ENCODE data around the gene PRSS56.
A peak's percentile ranks its signal among the peaks of the same experiment; 100 is the strongest.

Gene PRSS56

DNA sequence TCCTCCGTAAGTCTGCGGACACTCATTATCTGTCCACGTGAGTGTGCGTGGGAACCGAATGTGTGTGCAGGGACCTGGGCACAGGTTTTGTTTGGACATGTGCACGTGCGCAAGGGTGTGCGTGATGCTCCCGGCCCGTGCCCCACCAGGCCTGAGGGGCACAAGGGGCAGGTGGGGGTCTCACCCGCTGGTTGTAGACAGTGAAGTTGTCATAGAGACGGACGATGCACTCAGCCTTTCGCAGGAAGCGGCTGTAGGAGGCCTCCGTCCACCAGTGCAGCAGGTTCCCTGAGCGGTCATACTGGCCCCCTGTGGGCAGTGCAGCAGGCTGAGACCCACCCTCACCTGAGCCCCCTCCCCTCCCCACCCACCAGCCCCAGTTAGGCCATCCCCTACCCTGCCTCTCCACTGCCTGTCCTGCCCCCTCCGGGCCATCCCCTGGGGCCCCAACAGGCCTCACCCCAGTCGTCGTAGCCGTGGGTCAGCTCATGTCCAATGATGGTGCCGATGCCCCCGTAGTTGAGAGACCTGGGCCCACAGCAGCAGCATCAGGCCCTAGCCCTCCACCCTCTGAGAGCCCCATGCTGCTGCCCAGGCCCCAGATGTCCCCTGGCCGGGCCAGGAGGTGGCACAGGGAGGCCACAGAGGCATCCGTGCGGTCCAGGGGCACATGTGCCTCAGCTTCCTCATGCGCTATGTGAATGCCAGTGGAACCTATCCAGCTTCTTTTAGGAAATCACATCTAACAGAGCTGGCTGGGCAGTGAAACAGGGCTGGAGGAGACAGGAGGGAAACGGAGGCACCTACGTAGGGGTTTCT is 38.7 kb upstream of the PRSS56 start:
- Histone ChIP-seq H3K36me3 (ENCODE audit: low read depth) (no peaks in the 10 kb centered on the region), H3K27me3 (ENCODE audit: insufficient read depth, poor library complexity, severe bottlenecking) (peaks cover 27% of the 10 kb centered on the region), H3K27ac (ENCODE audit: poor library complexity, severe bottlenecking) (no peak overlapping the region), H3K9me3 (ENCODE audit: severe bottlenecking) (no peaks in the 10 kb centered on the region), H3K4me3 (ENCODE audit: severe bottlenecking) (no peak overlapping the region), H3K4me1 (ENCODE audit: insufficient read depth, poor library complexity, severe bottlenecking) (no peaks in the 10 kb centered on the region)
- DNase-seq (ENCODE audit: low spot score) (peak; percentile 42), ATAC-seq (ENCODE audit: low read depth) (no peak)
- no peak for TF ChIP-seq CTCF (IDR thresholded peaks at IDR 0.05; ENCODE audit: poor library complexity, severe bottlenecking)

- no peak for TF ChIP-seq CTCF (IDR thresholded peaks at IDR 0.05; ENCODE audit: poor library complexity, severe bottlenecking)
Observed at GRCh38 chr2:232482301-232483238, 37.6 kb upstream of the PRSS56 start.

GRCh38 chr2:232483311-232483922 is 36.8 kb upstream of the PRSS56 start:
- ATAC-seq (ENCODE audit: low read depth) (no peak), DNase-seq (ENCODE audit: low spot score) (peak; percentile 39)
- no peak overlapping the region for H3K27ac ChIP-seq (ENCODE audit: poor library complexity, severe bottlenecking)
- H3K27me3 ChIP-seq (ENCODE audit: insufficient read depth, poor library complexity, severe bottlenecking), result peaks cover 42% of the 10 kb centered on the region
- TF ChIP-seq CTCF (IDR thresholded peaks at IDR 0.05; ENCODE audit: poor library complexity, severe bottlenecking), result no peak
- no peaks in the 10 kb centered on the region for H3K9me3 ChIP-seq (ENCODE audit: severe bottlenecking)
- no peaks in the 10 kb centered on the region for H3K4me1 ChIP-seq (ENCODE audit: insufficient read depth, poor library complexity, severe bottlenecking)
- H3K4me3 ChIP-seq (ENCODE audit: severe bottlenecking), result no peak overlapping the region
- H3K36me3 ChIP-seq (ENCODE audit: low read depth), result no peaks in the 10 kb centered on the region

More at GRCh38 chr2:232482301-232483238, 37.6 kb upstream of the PRSS56 start:
- Histone ChIP-seq H3K4me3 (ENCODE audit: severe bottlenecking) (no peak overlapping the region), H3K27me3 (ENCODE audit: insufficient read depth, poor library complexity, severe bottlenecking) (peaks cover 36% of the 10 kb centered on the region), H3K36me3 (ENCODE audit: low read depth) (no peaks in the 10 kb centered on the region), H3K9me3 (ENCODE audit: severe bottlenecking) (no peaks in the 10 kb centered on the region), H3K4me1 (ENCODE audit: insufficient read depth, poor library complexity, severe bottlenecking) (no peaks in the 10 kb centered on the region), H3K27ac (ENCODE audit: poor library complexity, severe bottlenecking) (no peak overlapping the region)
- no peak for ATAC-seq (ENCODE audit: low read depth)
- DNase-seq (ENCODE audit: low spot score), result peak; percentile 54

GRCh38 chr2:232483923-232484627 is 36.1 kb upstream of the PRSS56 start:
- TF ChIP-seq CTCF (IDR thresholded peaks at IDR 0.05; ENCODE audit: poor library complexity, severe bottlenecking), result no peak
- Histone ChIP-seq H3K27me3 (ENCODE audit: insufficient read depth, poor library complexity, severe bottlenecking) (peaks cover 49% of the 10 kb centered on the region), H3K36me3 (ENCODE audit: low read depth) (no peaks in the 10 kb centered on the region), H3K4me1 (ENCODE audit: insufficient read depth, poor library complexity, severe bottlenecking) (no peaks in the 10 kb centered on the region), H3K27ac (ENCODE audit: poor library complexity, severe bottlenecking) (no peak overlapping the region), H3K4me3 (ENCODE audit: severe bottlenecking) (no peak overlapping the region), H3K9me3 (ENCODE audit: severe bottlenecking) (no peaks in the 10 kb centered on the region)
- ATAC-seq (ENCODE audit: low read depth) (no peak), DNase-seq (ENCODE audit: low spot score) (peak; percentile 51)

Data from RWPE2 (cell line).